NCI-H2171 treated with DMSO at 0.1 percent for 48 hours (cell line): ENCODE results near the gene GHRH.

Experiments used
- DNase-seq: peaks from one replicate; lab custom pipeline; 2025; lab: John Stamatoyannopoulos, UW

Gene GHRH

DNA sequence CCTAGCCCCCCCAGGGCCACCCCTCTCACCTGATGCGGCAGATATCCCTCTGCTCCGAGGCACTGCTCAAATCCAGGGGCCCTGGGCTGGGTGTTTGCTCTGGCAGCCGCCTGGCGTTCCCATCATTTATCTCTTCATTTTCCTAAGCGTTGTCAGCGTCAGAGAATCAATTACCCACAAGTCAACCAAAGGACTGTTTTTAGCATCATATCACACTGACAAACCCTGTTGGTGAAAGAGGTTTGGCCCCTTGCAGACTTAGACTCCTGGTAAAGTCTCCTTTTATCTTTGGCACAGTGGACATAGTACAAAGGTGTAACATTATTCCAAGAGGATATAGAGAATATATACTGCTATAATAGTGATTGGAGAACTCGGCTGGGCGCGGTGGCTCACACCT, at the start of gene GHRH:
Gene GHRH, minus strand, starts transcription at position 101 of the 400 bp plus-strand sequence. CDS start 4,925 bp downstream, outside the sequence.
- no peak for DNase-seq

DNA sequence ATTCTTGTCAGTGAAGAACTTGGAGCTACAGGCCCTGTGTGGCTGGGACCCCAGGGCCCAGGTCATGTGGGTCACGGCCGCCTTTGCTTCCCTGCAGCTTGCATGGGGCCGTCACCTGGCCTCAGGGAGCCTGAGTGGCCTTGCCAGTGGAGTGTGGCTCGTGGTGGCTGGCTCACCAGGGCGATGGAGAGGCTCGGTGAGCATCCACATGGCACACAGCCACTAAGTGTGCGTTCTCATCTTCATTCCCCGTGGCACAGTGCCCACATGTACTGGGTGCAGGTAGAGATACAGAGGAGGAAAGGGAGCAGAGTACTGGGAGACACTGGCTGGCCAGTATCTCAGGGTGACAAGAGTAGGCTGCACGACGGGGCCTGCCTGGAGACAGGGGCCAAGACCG, 49.3 kb upstream of the GHRH start:
- no peak for DNase-seq

- no peak for DNase-seq
These were observed 48.4 kb upstream of the GHRH start for GRCh38 chr20:37309936-37310590.

DNA sequence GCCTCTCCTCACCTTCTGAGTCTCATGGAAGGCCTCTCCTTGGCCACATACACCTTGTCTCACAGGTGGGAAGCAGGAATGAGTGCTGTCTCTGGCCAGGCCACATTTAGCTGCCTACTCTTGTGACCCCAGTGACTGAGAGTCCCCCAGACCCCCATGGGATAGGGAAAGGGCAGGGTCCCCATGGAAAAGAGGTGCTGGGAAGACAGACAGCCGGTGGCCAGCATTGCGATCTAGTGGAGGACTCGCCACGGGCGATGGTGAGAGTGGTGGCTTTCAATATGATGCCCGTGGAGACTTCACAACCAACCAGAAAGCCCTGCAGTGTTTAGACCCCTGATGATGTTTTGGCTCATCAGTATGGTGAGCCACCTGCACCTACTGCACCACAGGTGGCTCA, 47.7 kb upstream of the GHRH start:
- DNase-seq, result no peak

DNA sequence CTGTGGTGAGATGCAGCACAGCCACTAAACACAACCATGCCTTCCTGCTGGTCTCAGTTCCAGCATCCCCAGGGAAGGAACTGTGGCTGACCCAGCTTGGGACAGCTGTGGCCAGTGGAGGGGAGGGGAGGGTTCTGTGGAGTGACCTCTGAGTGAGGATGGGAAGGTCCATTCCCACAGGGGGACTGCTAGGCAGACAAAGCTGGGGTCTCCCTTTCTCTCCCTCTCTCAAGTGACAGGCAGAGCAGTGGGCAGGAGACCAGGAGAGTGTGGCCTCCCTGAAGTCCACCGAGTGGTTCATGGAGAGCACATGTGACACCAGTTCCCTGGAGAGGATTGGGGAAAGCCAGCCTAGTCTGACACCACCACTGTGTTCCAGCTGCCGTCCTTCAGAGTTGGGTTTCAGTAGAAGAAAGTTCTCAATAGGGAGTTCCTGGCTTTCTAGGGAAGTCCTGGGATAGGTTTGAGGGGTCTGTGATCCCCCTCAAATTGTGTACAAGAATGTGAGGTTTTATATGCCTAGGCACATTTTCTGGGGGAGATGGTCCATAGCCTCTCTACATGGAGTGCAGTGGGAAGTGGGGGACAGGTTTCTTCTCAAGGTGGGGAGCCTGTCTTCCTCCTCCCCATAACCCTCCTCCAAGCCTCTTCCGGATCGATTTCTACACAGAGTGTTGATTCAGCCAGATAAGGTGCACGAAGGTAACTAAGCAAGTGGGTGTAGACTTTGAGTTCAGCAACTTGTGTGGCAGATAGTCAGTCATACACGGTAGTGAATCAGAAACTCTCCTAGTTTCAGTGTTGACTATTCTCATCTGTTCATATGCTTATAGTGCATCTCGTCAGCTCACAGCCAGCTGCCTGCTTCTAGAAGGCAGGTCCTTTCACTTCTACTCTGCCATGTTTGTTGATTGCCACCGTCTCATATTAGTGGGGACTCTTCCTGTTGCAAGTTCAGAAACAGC, 46.8 kb upstream of the GHRH start:
- no peak for DNase-seq

DNA sequence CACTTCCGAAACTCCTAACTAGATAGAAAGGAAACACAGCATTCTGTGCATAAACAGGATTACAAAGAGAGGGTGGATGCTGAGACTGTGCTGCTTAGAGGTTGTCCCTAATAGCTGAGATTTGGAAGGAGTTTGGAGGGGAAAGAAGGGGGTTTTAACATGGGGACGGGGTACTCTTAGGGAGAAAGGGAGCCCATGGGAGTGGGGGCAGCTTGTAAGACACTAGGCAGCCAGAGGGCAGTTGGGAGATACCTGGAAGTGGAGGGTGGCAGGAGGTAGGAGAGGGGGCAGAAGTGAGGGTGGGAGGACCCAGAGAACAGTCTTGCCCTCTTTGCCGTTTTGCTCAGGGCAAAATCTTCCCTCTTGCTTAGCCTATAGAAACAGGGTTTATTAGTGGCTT, 44.2 kb upstream of the GHRH start:
- DNase-seq, result no peak

GRCh38 chr20:37305079-37305478, 43.5 kb upstream of the GHRH start:
- DNase-seq, result peak; percentile 55

- DNase-seq, result peak; percentile 71
These were observed 42.0 kb upstream of the GHRH start for GRCh38 chr20:37303637-37304036.

DNA sequence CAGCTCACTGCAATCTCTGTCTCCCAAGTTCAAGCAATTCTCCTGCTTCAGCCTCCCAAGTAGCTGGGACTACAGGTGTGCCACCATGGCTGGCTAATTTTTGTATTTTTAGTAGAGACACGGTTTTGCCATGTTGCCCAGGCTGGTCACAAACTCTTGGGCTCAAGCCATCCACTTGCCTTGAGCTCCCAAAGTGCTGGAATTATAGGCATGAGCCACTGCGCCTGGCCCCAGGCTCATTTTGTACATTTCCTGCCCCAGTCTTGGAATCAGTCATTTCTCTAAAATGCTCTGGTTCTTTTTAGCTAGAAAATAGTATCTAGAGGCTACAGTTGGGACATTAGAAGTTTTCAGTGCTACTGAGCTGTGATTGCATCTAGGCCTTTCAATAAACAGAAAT, 41.4 kb upstream of the GHRH start:
- DNase-seq, result no peak

- no peak for DNase-seq
These were observed 39.9 kb upstream of the GHRH start for GRCh38 chr20:37301558-37301957.

GRCh38 chr20:37301120-37301519, 39.5 kb upstream of the GHRH start:
- no peak for DNase-seq

DNA sequence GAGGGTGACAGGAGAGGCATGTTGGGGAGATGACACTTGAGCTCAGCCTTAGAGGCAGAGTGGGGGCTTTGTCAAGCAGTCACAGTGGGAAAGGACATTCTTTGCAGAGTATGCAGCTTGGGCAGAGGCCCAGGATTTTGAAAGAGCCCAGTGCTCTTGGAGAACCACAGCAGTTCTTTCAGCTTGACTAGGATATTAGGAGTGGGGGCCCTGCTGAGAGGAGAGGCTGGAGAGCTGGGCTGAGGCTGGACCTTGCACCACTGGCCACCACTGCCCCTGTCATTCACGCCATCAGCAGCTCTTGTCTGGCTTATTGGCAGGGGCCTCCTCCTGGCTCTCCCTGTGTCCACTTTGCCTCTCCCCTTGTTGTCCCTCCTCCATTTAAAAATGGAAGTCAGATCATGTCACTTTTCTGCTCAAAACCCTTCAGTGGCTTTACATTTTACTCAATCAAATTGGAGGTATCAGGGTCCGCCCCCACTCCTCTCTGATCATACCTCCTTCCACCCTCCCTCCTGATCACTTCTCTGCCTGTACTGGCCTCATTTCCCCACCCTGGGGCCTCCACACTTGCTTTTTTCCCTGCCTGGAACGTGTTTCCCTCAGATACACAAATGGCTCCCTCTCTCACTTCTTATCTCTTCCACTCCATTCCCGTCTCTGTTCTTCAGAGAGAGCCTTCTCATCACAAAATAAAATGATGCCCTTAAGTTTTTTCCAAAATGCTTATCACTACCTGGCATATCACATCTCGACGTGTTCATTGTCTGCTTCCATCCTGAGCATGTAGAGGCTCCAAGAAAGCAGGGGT, 38.3 kb upstream of the GHRH start:
- no peak for DNase-seq

DNA sequence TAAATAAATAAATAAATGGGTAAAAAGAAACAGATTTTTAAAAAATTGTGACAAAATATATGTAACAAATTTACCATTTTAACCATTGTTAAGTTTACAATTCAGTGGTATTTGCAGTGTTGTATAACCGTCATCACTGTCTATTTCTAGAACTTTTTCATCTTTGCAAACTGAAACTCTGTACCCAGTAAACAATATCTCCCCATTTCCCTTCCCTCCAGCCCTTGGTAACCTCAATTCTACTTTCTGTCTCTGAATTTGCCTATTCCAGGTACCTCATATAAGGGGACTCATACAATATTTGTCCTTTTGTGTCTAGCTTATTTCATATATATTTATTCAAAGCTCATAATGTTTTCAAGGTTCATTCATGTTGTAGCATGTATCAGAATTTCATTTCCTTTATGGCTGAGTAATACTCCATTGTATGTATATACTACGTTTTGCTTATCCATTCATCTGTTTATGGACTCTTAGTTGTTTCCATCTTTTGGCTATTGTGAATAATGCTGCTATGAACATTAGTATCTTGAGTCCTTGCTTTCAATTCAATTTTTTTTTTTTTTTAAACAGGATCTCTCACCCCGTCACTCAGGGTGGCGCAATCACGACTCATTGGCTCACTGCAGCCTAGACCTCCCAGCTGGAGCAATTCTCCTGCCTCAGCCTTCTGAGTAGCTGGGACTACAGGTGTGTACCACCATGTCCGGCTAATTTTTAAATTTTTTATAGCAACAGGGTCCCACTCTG, 36.8 kb upstream of the GHRH start:
- no peak for DNase-seq

DNA sequence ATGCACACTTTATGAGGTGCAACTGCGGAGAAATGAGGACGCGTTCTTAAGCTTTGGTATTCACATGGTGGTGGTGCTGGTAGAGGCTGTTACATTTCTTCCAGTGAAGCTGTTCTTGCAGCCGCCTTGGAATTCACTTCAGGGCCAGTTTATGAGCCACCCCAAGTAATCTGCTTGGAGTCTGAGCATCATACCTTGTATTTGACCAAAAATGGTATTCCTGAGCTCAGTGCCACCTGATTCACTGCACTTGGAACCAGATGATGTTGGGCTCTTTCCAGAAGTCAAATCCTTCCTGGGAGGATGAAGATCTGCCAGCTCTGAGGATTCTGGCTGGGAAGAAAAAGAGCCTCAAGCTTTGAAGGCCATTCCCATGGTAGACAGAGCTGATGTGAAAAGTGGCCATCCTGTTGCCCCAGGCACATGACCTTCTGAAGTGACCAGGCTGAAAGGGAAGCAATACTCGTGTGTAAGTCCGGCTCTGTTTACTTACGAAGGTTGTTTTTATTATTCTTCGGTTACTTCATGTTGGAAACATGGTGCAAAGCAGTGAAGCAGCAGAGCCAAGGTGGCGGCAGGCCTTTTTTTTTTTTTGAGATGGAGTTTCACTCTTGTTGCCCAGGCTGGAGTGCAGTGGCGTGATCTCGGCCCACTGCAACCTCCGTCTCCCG, 35.6 kb upstream of the GHRH start:
- no peak for DNase-seq

GRCh38 chr20:37296371-37296770, 34.8 kb upstream of the GHRH start:
- DNase-seq, result no peak

- peak; percentile 84 for DNase-seq
These were observed 34.0 kb upstream of the GHRH start for GRCh38 chr20:37295595-37295994.

DNA sequence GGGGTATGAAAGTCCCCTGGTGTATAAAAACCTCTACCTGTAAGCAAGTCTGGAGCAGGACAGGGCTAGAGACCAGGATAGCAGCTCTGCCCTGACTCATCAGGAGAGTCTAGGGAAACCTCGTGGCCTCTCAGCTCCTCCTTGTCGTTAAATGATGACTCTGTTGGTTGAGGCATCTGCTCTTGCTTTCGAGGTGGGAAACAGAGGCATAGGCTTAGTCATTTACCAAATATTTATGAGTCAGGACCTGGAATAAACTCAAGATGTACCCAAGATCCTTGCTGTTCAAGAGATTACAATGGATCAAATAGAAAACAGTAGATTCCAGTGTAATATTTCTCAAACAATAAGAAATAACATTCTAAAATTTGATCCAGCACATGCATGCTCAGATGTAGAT, 33.4 kb upstream of the GHRH start:
- no peak for DNase-seq

DNA sequence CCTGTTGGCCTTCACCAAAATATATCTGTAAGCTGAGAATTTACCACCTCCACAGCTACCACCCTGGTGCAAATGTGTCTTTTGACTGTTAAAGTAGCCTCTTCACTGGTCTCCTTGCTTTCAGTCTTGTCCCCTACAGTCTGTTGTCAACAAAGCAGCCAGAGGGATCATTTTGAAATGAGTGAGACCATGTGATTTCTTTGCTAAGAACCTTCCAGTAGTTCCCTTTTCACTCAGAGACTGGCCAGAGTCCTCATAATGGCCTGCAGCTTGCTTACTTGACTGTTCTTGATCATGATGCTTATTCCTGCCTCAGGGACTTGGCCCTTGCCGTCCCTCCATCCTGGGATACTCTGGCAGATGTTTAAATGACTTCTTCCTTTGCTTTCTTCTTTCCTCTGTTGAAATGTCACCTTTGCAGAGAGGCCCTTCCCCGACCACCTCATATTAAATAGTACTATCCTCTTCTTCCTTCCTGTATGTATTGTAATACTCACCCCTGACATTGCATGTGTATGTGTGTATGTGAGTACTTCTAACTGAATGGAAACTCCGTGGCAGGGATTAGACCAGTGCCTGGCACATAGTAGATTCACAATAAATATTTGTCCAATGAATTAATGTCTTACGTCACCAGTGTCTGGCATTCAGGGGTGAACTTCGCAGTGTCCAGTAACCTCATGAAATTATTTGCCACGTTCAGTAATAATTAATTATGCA, 32.8 kb upstream of the GHRH start:
- no peak for DNase-seq

DNA sequence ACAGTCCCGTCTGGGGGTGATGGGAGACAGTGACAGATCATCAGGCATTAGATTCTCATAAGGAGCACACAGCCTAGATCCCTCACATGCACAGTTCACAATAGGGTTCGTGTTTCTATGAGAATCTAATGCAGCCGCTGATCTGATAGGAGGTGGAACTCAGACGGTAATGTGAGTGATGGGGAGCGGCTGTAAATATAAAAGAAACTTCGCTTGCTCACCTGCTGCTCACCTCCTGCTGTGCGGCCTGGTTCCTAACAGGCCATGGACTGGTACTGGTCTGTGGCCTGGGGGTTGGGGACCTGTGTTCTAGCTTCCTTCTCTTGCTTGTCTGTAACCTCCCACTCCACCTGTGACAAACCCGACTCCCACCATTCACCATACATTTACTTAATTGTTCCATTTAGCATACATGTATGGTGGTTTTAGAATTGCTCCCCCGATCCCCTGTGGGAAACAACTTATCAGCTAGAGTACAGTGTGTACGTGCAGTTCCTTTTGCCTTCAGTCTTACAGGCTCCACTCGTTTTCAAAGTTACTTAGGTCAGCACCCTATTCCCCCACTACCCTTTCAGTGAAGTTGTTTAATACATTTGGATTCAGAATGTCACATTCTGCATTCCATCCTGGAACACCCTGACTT, 31.8 kb upstream of the GHRH start:
- DNase-seq, result no peak

GRCh38 chr20:37291724-37292126, 30.1 kb upstream of the GHRH start:
- DNase-seq, result no peak
